Measurements from ENCODE around the gene SLC9A5. TPM values are rescaled to one million over a fixed set of nuclear protein-coding genes. Genes with fewer than 3 reads are reported as not detected.

Gene SLC9A5
- total and polyA plus RNA-seq, 9 of the 15 experiments (the other 6 are each of a cell fraction or from before 2014, with no cell fraction given), result 0.06 to 3.1 (median 1.2) TPM

DNA sequence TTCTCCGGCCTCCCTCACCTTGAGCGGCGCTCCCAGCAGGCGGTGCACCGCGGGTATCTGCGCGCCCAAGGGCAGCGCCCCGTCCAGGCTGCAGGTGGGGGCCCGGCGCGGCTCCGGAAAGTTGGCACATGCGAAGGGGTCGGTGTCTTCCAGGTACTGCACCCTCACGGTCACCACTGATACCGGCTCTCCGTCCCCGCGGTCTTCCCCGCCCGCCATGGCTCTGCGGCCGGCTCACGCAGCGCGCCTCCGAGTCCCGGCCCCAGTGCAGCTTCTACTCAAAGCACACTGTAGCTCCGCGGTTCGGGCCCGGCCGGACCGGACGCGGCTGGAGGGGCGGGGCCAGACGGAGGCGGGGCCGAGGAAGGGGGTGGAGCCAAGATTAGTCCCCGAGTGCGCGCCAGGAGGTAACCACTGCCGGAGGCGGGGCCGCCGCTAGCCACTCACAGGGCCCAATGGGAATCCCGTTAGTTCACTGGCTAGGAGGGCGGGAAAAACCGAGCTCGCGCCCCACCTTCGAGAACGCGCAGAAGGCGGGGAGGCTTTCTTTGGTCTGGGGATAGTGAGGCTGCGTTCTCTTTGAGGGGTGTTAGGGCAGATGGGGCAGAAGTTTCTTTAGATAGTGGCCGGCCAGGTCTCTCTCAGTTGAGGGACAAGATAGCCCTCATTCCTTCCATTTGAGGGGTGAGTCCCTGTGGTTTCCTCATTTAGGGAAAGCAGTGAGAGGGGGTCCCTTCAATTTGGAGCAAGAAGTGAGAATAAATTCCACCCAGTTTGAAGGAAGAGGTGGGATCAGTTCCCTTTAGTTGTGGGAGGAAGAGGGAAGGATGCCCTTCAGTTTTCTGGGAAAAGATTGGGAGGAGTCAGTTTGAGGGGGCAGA lies 1.3 kb upstream of the SLC9A5 start, which contains the start of gene FHOD1 (continued):
- TF ChIP-seq, protein P1, sequence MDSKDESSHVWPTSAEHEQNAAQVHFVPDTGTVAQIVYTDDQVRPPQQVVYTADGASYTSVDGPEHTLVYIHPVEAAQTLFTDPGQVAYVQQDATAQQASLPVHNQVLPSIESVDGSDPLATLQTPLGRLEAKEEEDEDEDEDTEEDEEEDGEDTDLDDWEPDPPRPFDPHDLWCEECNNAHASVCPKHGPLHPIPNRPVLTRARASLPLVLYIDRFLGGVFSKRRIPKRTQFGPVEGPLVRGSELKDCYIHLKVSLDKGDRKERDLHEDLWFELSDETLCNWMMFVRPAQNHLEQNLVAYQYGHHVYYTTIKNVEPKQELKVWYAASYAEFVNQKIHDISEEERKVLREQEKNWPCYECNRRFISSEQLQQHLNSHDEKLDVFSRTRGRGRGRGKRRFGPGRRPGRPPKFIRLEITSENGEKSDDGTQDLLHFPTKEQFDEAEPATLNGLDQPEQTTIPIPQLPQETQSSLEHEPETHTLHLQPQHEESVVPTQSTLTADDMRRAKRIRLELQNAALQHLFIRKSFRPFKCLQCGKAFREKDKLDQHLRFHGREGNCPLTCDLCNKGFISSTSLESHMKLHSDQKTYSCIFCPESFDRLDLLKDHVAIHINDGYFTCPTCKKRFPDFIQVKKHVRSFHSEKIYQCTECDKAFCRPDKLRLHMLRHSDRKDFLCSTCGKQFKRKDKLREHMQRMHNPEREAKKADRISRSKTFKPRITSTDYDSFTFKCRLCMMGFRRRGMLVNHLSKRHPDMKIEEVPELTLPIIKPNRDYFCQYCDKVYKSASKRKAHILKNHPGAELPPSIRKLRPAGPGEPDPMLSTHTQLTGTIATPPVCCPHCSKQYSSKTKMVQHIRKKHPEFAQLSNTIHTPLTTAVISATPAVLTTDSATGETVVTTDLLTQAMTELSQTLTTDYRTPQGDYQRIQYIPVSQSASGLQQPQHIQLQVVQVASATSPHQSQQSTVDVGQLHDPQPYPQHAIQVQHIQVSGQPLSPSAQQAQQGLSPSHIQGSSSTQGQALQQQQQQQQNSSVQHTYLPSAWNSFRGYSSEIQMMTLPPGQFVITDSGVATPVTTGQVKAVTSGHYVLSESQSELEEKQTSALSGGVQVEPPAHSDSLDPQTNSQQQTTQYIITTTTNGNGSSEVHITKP (IDR thresholded peaks at IDR 0.05; ENCODE audit: partially characterized antibody), result peak; percentile 38
- no peak for TF ChIP-seq SAFB (IDR thresholded peaks at IDR 0.05; ENCODE audit: borderline replicate concordance, low read depth, low read length)
- peak; percentile 69 for TF ChIP-seq CXXC5 (CRISPR knock-in tag; IDR thresholded peaks at IDR 0.05)
- TF ChIP-seq, protein P2, sequence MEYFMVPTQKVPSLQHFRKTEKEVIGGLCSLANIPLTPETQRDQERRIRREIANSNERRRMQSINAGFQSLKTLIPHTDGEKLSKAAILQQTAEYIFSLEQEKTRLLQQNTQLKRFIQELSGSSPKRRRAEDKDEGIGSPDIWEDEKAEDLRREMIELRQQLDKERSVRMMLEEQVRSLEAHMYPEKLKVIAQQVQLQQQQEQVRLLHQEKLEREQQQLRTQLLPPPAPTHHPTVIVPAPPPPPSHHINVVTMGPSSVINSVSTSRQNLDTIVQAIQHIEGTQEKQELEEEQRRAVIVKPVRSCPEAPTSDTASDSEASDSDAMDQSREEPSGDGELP (CRISPR knock-in tag; IDR thresholded peaks at IDR 0.05; ENCODE audit: borderline replicate concordance), result peak; percentile 82; the same call in 1 of the 2 replicates
- no peak for TF ChIP-seq CBFA2T3 (IDR thresholded peaks at IDR 0.05)
- peak; percentile 34; the same call in 1 of the 2 replicates for TF ChIP-seq THRAP3 (IDR thresholded peaks at IDR 0.05; ENCODE audit: borderline replicate concordance)
- TF ChIP-seq, protein P3, sequence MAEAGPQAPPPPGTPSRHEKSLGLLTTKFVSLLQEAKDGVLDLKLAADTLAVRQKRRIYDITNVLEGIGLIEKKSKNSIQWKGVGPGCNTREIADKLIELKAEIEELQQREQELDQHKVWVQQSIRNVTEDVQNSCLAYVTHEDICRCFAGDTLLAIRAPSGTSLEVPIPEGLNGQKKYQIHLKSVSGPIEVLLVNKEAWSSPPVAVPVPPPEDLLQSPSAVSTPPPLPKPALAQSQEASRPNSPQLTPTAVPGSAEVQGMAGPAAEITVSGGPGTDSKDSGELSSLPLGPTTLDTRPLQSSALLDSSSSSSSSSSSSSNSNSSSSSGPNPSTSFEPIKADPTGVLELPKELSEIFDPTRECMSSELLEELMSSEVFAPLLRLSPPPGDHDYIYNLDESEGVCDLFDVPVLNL (CRISPR knock-in tag; IDR thresholded peaks at IDR 0.05; ENCODE audit: low read depth), result peak; percentile 82; the same call in 1 of the 2 replicates
- peak in 1 of 2 experiments; percentile 75; a peak in 3 of 4 replicates for TF ChIP-seq MAZ (CRISPR knock-in tag; conservative IDR thresholded peaks at IDR 0.05 in 1 of 2, IDR thresholded peaks at IDR 0.05 in 1 of 2)
- TF ChIP-seq NR2C2 (CRISPR knock-in tag; IDR thresholded peaks at IDR 0.05), result peak; percentile 15; the same call in 1 of the 2 replicates
- TF ChIP-seq NR2C2 (tag; IDR thresholded peaks at IDR 0.05), result no peak
- TF ChIP-seq SMARCE1 (IDR thresholded peaks at IDR 0.05), result no peak
- TF ChIP-seq, protein P4, sequence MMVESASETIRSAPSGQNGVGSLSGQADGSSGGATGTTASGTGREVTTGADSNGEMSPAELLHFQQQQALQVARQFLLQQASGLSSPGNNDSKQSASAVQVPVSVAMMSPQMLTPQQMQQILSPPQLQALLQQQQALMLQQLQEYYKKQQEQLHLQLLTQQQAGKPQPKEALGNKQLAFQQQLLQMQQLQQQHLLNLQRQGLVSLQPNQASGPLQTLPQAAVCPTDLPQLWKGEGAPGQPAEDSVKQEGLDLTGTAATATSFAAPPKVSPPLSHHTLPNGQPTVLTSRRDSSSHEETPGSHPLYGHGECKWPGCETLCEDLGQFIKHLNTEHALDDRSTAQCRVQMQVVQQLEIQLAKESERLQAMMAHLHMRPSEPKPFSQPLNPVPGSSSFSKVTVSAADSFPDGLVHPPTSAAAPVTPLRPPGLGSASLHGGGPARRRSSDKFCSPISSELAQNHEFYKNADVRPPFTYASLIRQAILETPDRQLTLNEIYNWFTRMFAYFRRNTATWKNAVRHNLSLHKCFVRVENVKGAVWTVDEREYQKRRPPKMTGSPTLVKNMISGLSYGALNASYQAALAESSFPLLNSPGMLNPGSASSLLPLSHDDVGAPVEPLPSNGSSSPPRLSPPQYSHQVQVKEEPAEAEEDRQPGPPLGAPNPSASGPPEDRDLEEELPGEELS (CRISPR knock-in tag; IDR thresholded peaks at IDR 0.05; ENCODE audit: borderline replicate concordance), result peak; percentile 81; the same call in 1 of the 2 replicates
- TF ChIP-seq, protein P5, sequence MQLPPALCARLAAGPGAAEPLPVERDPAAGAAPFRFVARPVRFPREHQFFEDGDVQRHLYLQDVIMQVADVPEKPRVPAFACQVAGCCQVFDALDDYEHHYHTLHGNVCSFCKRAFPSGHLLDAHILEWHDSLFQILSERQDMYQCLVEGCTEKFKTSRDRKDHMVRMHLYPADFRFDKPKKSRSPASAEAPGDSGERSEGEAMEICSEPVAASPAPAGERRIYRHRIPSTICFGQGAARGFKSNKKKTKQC (CRISPR knock-in tag; IDR thresholded peaks at IDR 0.05), result peak; percentile 64; the same call in 1 of the 2 replicates
- TF ChIP-seq, protein P6, sequence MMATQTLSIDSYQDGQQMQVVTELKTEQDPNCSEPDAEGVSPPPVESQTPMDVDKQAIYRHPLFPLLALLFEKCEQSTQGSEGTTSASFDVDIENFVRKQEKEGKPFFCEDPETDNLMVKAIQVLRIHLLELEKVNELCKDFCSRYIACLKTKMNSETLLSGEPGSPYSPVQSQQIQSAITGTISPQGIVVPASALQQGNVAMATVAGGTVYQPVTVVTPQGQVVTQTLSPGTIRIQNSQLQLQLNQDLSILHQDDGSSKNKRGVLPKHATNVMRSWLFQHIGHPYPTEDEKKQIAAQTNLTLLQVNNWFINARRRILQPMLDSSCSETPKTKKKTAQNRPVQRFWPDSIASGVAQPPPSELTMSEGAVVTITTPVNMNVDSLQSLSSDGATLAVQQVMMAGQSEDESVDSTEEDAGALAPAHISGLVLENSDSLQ (IDR thresholded peaks at IDR 0.05), result no peak
- 0 out of 2 replicates have a peak, but pooled peaks have one; percentile 28 for TF ChIP-seq NBN (IDR thresholded peaks at IDR 0.05; ENCODE audit: low read depth)
- TF ChIP-seq KAT7 (CRISPR knock-in tag; IDR thresholded peaks at IDR 0.05; ENCODE audit: borderline replicate concordance), result no peak; the same call in 1 of the 2 replicates

Measured in K562 (cell line).